BLaER1 treated with 17β-estradiol and CSF1 and Interleukin-3, amounts not matched to agents 10 nM and 100 nM (cell line): ENCODE data around the gene IFITM5.
"Not testable (repeated sequence)": the region's sequence is repeated elsewhere in the genome, so short reads cannot be mapped to it uniquely, and the experiment has no call there.

Experiments used
- H3K27ac ChIP-seq, 11 experiments: shearing (Covaris generic); formaldehyde crosslinking; 2 replicates each; pipeline ENCODE4 v1.8.1; 2022
- H3K27me3 ChIP-seq, 11 experiments: shearing (Covaris generic); formaldehyde crosslinking; 2 replicates each; pipeline ENCODE4 v1.8.1; 2022
- H3K36me3 ChIP-seq, 11 experiments: shearing (Covaris generic); formaldehyde crosslinking; 2 replicates each; pipeline ENCODE4 v1.8.1; 2022
- H3K4me1 ChIP-seq, 10 experiments: shearing (Covaris generic); formaldehyde crosslinking; 2 replicates each; pipeline ENCODE4 v1.8.1; 2022
- H3K4me2 ChIP-seq, 11 experiments: shearing (Covaris generic); formaldehyde crosslinking; 2 replicates each; pipeline ENCODE4 v1.8.1; 2022
- H3K4me3 ChIP-seq, 10 experiments: shearing (Covaris generic); formaldehyde crosslinking; 2 replicates each; pipeline ENCODE4 v1.8.1; 2022
- H3K9ac ChIP-seq, 11 experiments: shearing (Covaris generic); formaldehyde crosslinking; 2 replicates each; pipeline ENCODE4 v1.8.1; 2022
- H3K9me3 ChIP-seq, 11 experiments: shearing (Covaris generic); formaldehyde crosslinking; replicated peaks in 1 of 11; 2 replicates each; pipeline ENCODE4 v1.8.1; 2022
- H4K20me1 ChIP-seq, 11 experiments: shearing (Covaris generic); formaldehyde crosslinking; 2 replicates each; pipeline ENCODE4 v1.8.1; 2022
- Cebpa-rat ChIP-seq, 11 experiments: shearing (Covaris generic); IDR thresholded peaks; 2 replicates each; pipeline ENCODE4 v1.8.1; 2022

IFITM5 gene

GRCh38 chr11:308740-309665 lies 9.7 kb upstream of the IFITM5 start:
- not testable (repeated sequence) for H3K9me3 ChIP-seq, H4K20me1 ChIP-seq, H3K27me3 ChIP-seq
- H3K27ac ChIP-seq, result peak overlapping the region; percentile 73 to 88 (median 84)
- H3K4me2 ChIP-seq, result peak overlapping the region; percentile 88 to 97 (median 95)
- H3K4me3 ChIP-seq, result peak overlapping the region; percentile 72 to 86 (median 82)
- peaks cover 63 to 81% (median 77%) of the 10 kb centered on the region in 10 experiments for H3K4me1 ChIP-seq
- peak overlapping the region; percentile 80 to 94 (median 84) for H3K9ac ChIP-seq
- H3K36me3 ChIP-seq, result peaks cover 0 to 10% (median 0%) of the 10 kb centered on the region in 11 experiments; a peak in 2 of 22 replicates

- peaks cover 63 to 81% (median 77%) of the 10 kb centered on the region in 10 experiments for H3K4me1 ChIP-seq
- not testable (repeated sequence) for H3K27me3 ChIP-seq, H3K9me3 ChIP-seq, H4K20me1 ChIP-seq
- H3K36me3 ChIP-seq, result peaks cover 0 to 10% (median 0%) of the 10 kb centered on the region in 11 experiments; a peak in 2 of 22 replicates
- peak within 1 kb of the TSS; percentile 88 to 97 (median 95) for H3K4me2 ChIP-seq
- peak within 1 kb of the TSS; percentile 73 to 88 (median 84) for H3K27ac ChIP-seq
- peak within 1 kb of the TSS; percentile 80 to 94 (median 84) for H3K9ac ChIP-seq
- TF ChIP-seq Cebpa-rat (IDR thresholded peaks at IDR 0.05), result peak in 2 of 11 experiments; percentile 19 to 20; a peak in 1 of 22 replicates
- H3K4me3 ChIP-seq, result peak within 1 kb of the TSS; percentile 72 to 86 (median 82)
These were observed 8.7 kb upstream of the IFITM5 start, which contains the start of gene IFITM2 for GRCh38 chr11:307766-308708. TSS of gene IFITM2 (plus strand) at chr11:307816. CDS start at chr11:308193, 377 bp downstream.

GRCh38 chr11:306645-307371 lies 7.5 kb upstream of the IFITM5 start:
- Histone ChIP-seq H3K27me3 (no peaks in the 10 kb centered on the region), H3K4me1 (peaks cover 57 to 76% (median 72%) of the 10 kb centered on the region in 10 experiments), H4K20me1 (no peaks in the 10 kb centered on the region; a peak in 1 of 22 replicates), H3K36me3 (peaks cover 0 to 10% (median 0%) of the 10 kb centered on the region in 11 experiments; a peak in 2 of 22 replicates), H3K27ac (peak overlapping the region; percentile 73 to 88 (median 84); a peak in 21 of 22 replicates), H3K4me3 (peak overlapping the region in 2 of 10 experiments; percentile 77 to 86; a peak in 1 of 20 replicates), H3K9ac (peak overlapping the region; percentile 80 to 94 (median 84); a peak in 18 of 22 replicates), H3K4me2 (peak overlapping the region; percentile 68 to 97 (median 95)), H3K9me3 (no peaks in the 10 kb centered on the region; a peak in 1 of 22 replicates)
- TF ChIP-seq Cebpa-rat (IDR thresholded peaks at IDR 0.05), result no peak

GRCh38 chr11:305844-306211 lies 6.5 kb upstream of the IFITM5 start:
- TF ChIP-seq Cebpa-rat (IDR thresholded peaks at IDR 0.05), result no peak
- Histone ChIP-seq H4K20me1 (no peaks in the 10 kb centered on the region; a peak in 1 of 22 replicates), H3K4me1 (peaks cover 53 to 77% (median 68%) of the 10 kb centered on the region in 10 experiments), H3K27ac (peak overlapping the region in 9 of 11 experiments; percentile 12 to 88 (median 81); a peak in 12 of 22 replicates), H3K36me3 (peaks cover 0 to 10% (median 0%) of the 10 kb centered on the region in 11 experiments; a peak in 2 of 22 replicates), H3K9ac (peak overlapping the region in 10 of 11 experiments; percentile 9 to 94 (median 82); a peak in 12 of 22 replicates), H3K27me3 (no peaks in the 10 kb centered on the region), H3K4me2 (peak overlapping the region; percentile 68 to 97 (median 95)), H3K9me3 (no peaks in the 10 kb centered on the region; a peak in 1 of 22 replicates), H3K4me3 (no peak overlapping the region)

GRCh38 chr11:304915-305843 lies 5.9 kb upstream of the IFITM5 start:
- Histone ChIP-seq H3K9me3 (no peaks in the 10 kb centered on the region; a peak in 1 of 22 replicates), H3K4me3 (no peak overlapping the region), H3K4me2 (peak overlapping the region; percentile 68 to 97 (median 95)), H3K4me1 (peaks cover 56 to 84% (median 72%) of the 10 kb centered on the region in 10 experiments), H3K36me3 (peaks cover 0 to 10% (median 0%) of the 10 kb centered on the region in 11 experiments; a peak in 2 of 22 replicates), H4K20me1 (no peaks in the 10 kb centered on the region; a peak in 1 of 22 replicates), H3K27me3 (peaks cover 0 to under 1% (median 0%) of the 10 kb centered on the region in 11 experiments; a peak in 1 of 22 replicates), H3K27ac (peak overlapping the region in 5 of 11 experiments; percentile 29 to 87 (median 81); a peak in 7 of 22 replicates), H3K9ac (peak overlapping the region in 2 of 11 experiments; percentile 18 to 86; a peak in 3 of 22 replicates)
- TF ChIP-seq Cebpa-rat (IDR thresholded peaks at IDR 0.05), result no peak

GRCh38 chr11:304061-304506 lies 4.8 kb upstream of the IFITM5 start:
- no peak for TF ChIP-seq Cebpa-rat (IDR thresholded peaks at IDR 0.05)
- H3K4me3 ChIP-seq, result no peak overlapping the region
- peaks cover 0 to 6% (median 0%) of the 10 kb centered on the region in 11 experiments; a peak in 3 of 22 replicates for H3K27me3 ChIP-seq
- H4K20me1 ChIP-seq, result no peaks in the 10 kb centered on the region; a peak in 1 of 22 replicates
- H3K9me3 ChIP-seq, result no peaks in the 10 kb centered on the region; a peak in 1 of 22 replicates
- peaks cover 0 to under 1% (median 0%) of the 10 kb centered on the region in 11 experiments; a peak in 2 of 22 replicates for H3K36me3 ChIP-seq
- no peak overlapping the region; a peak in 3 of 22 replicates for H3K9ac ChIP-seq
- H3K4me2 ChIP-seq, result peak overlapping the region; percentile 25 to 97 (median 67); a peak in 19 of 22 replicates
- H3K4me1 ChIP-seq, result peaks cover 62 to 82% (median 72%) of the 10 kb centered on the region in 10 experiments
- peak overlapping the region in 6 of 11 experiments; percentile 11 to 51 (median 32); a peak in 8 of 22 replicates for H3K27ac ChIP-seq

GRCh38 chr11:303363-303762 lies 4.0 kb upstream of the IFITM5 start:
- Histone ChIP-seq H3K9me3 (no peaks in the 10 kb centered on the region; a peak in 1 of 22 replicates), H3K4me3 (no peak overlapping the region), H3K36me3 (no peaks in the 10 kb centered on the region), H3K4me2 (peak overlapping the region; percentile 25 to 97 (median 67)), H3K4me1 (peaks cover 68 to 85% (median 77%) of the 10 kb centered on the region in 10 experiments), H4K20me1 (no peaks in the 10 kb centered on the region; a peak in 1 of 22 replicates), H3K9ac (no peak overlapping the region; a peak in 2 of 22 replicates), H3K27ac (peak overlapping the region in 5 of 11 experiments; percentile 11 to 51 (median 28); a peak in 8 of 22 replicates), H3K27me3 (peaks cover 0 to 6% (median 0%) of the 10 kb centered on the region in 11 experiments; a peak in 3 of 22 replicates)
- no peak for TF ChIP-seq Cebpa-rat (IDR thresholded peaks at IDR 0.05)
